GM12873 (cell line): ENCODE results near the gene KCNMA1.

ENCODE experiments used
- TF ChIP-seq, protein P1 (sequence below): IDR thresholded peaks from 2 replicates; pipeline ENCODE4 v1.5.1; 2012; ENCODE audit warnings: low read depth, mild to moderate bottlenecking, moderate library complexity, low read length, control low read depth; ENCODE audit not compliant: insufficient read depth; ENCODE audit errors: missing control alignments

The KCNMA1 gene

DNA sequence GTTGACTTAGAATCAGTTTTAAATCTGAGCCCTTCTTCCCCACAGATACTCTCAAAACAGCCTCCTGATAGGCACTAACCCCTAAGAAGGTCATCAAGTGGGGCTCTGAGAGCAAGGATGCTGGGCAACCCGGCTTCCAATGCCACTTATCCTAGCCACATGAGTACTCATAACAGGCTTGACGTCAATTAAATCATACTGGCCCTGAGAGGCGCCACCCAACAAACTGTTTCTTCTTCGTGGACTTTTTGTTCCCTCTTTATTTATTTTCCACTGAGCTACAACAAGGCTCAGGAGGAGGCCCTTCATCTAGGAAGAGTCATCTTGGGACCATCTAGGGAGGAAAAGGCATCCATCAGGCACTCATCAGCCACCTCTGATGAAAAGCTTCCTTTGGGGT, 255.9 kb downstream of the KCNMA1 start:
- TF ChIP-seq, protein P1, sequence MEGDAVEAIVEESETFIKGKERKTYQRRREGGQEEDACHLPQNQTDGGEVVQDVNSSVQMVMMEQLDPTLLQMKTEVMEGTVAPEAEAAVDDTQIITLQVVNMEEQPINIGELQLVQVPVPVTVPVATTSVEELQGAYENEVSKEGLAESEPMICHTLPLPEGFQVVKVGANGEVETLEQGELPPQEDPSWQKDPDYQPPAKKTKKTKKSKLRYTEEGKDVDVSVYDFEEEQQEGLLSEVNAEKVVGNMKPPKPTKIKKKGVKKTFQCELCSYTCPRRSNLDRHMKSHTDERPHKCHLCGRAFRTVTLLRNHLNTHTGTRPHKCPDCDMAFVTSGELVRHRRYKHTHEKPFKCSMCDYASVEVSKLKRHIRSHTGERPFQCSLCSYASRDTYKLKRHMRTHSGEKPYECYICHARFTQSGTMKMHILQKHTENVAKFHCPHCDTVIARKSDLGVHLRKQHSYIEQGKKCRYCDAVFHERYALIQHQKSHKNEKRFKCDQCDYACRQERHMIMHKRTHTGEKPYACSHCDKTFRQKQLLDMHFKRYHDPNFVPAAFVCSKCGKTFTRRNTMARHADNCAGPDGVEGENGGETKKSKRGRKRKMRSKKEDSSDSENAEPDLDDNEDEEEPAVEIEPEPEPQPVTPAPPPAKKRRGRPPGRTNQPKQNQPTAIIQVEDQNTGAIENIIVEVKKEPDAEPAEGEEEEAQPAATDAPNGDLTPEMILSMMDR = no peak

DNA sequence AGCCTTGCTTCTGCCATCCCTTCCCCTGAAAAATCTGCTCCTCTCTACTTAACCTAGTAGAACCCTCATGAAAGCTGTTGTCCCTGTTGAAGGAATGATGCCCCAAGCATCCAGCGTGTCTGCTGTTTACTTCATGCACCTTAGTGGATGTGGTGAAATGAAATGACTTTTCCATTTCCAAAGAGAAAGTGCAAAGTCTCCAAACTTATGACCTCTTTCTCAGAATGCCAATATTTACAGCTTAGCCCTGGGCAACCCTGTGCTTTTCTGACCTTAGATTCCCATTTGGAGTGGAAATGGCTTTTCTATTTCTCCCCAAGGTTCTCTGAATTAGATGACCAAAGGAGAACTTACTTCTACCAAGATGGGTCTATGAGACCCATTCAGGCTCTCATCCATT, 256.9 kb downstream of the KCNMA1 start:
- TF ChIP-seq, protein P1 = no peak

DNA sequence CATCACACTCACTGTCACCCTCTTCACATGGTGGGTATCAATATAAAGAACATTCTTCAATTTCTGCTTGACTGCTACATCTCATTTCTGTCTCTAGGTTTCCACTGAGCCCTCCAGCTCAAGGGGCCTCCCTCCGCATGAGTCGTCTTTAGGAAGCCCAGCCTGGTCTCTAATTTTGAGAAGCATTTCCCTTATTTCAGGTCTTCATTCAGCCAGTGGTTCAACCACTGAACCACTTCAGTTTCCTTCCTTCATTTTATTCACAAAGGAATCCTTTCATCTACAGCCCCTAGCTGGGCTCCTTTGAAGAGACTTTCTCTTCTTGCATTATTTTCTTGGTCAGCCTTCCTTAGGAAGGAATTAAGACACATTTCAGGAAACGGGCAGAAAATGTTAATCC, 257.4 kb downstream of the KCNMA1 start:
- TF ChIP-seq, protein P1 = no peak

DNA sequence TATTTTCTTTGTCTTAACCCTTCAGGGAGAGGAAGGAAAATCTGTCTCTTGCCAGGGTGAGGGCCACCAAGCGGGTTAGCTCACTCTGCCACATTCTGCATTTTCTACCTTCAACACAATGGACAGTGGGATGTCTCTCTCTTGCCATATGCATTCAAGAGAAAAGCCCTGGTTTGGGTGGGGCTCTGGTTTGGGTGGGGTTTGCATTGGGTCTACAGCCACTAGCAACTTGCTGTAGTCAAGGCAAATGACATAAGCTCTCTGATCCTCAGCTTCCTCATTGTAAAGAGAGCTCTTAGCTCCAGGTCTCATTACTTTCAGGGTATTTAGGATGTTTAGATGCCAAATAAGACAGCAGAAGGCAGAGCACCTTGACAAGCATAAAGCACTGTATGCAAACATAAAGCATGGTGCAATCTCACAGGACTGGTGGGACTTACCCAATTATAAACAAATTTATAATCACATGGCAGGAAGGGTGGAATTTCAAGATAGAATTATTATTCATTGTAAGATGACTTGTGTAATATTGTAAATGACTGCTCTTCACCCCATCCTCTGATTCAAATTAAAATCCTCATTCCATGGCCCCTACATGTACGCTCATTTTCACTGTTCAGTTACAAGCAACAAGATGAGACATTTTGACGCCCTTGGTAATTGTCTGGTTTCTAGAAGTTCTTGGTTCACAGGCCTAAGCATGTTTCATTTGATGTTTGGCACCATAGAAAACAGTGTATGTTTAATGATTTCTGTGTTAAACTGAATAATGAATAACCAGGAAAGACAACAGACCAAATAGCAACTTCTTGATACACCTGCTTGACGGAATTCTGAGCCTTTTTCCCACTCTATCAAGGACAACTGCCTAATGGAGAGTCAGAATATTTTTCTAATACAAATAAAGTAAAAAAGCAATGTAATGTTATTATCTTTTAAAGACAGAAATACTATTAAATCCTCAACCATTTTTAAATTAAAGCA, 258.9 kb downstream of the KCNMA1 start:
- TF ChIP-seq, protein P1 = no peak

DNA sequence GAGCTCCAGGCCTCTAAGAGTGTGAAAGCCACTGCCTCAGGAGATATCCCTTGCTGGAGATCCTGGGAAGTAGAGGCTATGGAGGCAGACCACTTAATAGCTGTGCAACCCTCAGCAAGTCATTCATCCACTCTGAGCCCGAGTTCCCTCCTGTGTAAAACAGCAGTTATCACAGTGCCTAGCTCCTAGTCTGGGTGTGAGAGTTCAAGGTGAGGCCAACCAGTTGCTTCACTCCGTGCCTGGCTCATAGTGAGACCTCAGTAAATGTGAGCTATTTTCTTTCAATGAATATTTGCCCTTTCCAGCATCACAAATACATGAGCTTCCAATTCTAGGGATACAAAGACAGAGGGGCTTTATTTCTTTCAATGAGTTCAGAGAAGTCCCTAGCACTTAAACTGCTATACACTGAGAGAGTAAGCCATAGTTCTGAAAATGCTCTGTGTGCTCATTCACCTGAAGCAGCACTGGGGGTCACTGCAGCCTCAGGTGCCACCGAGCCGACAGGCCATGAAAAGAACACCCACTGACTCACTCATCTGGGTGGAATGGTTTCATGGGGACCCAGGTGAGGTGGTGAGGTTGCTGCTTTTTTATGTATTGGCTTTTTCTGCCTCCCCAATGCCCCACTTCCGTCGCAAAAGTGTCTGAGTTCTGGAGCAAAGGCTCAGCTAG, 259.8 kb downstream of the KCNMA1 start:
- TF ChIP-seq, protein P1 = no peak

DNA sequence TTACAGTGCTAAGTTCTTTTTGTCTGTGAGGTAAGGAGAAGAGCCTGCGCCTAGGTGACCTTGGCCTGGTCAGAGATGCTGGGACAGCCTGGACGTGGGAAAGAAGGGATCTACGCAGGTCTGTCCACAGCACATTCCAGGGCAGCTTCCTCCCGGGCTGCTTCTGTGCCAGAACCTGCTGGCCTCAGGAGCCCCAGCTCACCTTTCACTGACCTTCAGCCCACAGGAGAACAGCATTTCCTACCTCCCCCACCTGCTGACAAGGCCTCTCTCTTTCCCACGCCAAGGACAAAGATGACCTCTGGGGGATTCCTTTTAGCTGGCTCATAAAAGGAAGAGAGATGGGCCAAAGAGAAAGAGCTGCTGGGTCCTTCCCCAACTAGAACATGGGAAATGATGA, 260.6 kb downstream of the KCNMA1 start:
- TF ChIP-seq, protein P1 = no peak

DNA sequence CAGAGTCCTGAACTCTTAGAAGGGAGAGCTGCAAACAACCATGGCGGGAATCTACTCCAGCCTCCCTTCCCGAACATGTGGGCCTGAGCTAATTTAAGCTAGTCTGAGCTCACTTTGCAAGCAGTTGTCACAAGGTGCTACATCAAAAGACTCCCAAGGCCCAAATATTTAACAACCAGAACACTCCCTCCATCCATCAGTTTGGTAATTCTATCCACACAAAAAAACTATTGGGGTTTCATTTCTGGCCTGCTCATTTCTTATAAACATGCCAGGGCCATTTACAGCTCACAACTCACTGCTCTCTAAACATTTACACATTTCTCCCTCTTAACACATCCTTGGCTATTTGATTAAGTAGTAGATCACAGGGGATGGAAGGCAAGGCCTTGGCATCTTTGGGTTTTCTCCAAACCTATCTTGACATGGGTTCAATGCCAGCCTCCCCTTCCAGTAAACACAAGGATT, 263.4 kb downstream of the KCNMA1 start:
- TF ChIP-seq, protein P1 = no peak
